ENCODE results near the gene GBF1. TPM values are rescaled to one million over a fixed set of nuclear protein-coding genes. Genes with fewer than 3 reads are reported as not detected.

GBF1 gene
- total and polyA plus RNA-seq, 10 of the 15 experiments (the other 5 are each of a cell fraction or from before 2014, with no cell fraction given), result 0.82 to 42.0 (median 21.8) TPM

GRCh38 chr10:102416695-102417094 lies 171.4 kb downstream of the GBF1 start:
- Histone ChIP-seq H3K4me3 (no peak overlapping the region), H2AFZ (ENCODE audit: control insufficient read depth, low read depth, low read length) (no peak overlapping the region), H3K4me1 (ENCODE audit: control insufficient read depth, insufficient read depth, low read length) (peaks cover 17% of the 10 kb centered on the region), H4K20me1 (ENCODE audit: control insufficient read depth, insufficient read depth) (peaks cover 5% of the 10 kb centered on the region; the same call in 1 of the 2 replicates), H3K4me2 (ENCODE audit: control insufficient read depth, insufficient read depth) (no peak overlapping the region), H3K27ac (ENCODE audit: control insufficient read depth, insufficient read depth) (no peak overlapping the region), H3K27me3 (replicated peaks in 1 of 2; ENCODE audit: control insufficient read depth in 2 of 2, insufficient read depth in 2 of 2, low read length in 1 of 2) (no peaks in the 10 kb centered on the region; a peak in 2 of 4 replicates), H3K9ac (ENCODE audit: control insufficient read depth, insufficient read depth, low read length) (no peak overlapping the region), H3K79me2 (ENCODE audit: control insufficient read depth, insufficient read depth, low read length) (no peaks in the 10 kb centered on the region; the same call in 1 of the 2 replicates), H3K36me3 (ENCODE audit: control insufficient read depth in 2 of 2, insufficient read depth in 2 of 2, low read length in 1 of 2) (no peaks in the 10 kb centered on the region), H3K9me3 (replicated peaks; ENCODE audit: control insufficient read depth, insufficient read depth, low read length) (no peaks in the 10 kb centered on the region)
- ChIA-PET CTCF (no interaction called here), SMC1A (ENCODE audit: uncharacterized antibody, unreplicated experiment) (interaction anchor here (1.0 kb wide), 1 partner anchor 17 kb away, joined by 3 read pairs; no protein-coding TSS in a partner anchor), RAD21 (ENCODE audit: unreplicated experiment) (no interaction called here), POLR2A (no interaction called here)
- ATAC-seq (no peak), DNase-seq (ENCODE audit: low read depth, low spot score) (no peak), FAIRE-seq (no peak)
- in situ Hi-C loops (cut with MboI), result no loop called here
- 37% methylated on average over 19 of the region's 20 CpGs for WGBS (ENCODE audit: insufficient coverage, insufficient replicate concordance, low lambda C conversion rate, missing lambda C conversion rate)
- TF ChIP-seq BHLHE40 (IDR thresholded peaks at IDR 0.05; ENCODE audit: borderline replicate concordance in 1 of 2, low read depth in 2 of 2, low read length in 1 of 2) (no peak), BCL3 (IDR thresholded peaks at IDR 0.05; ENCODE audit: borderline replicate concordance, insufficient read depth, low read depth, low read length, poor library complexity, severe bottlenecking) (no peak), POLR2AphosphoS2 (IDR thresholded peaks at IDR 0.05; ENCODE audit: low read depth, low read length) (no peak), PRDM15 (CRISPR knock-in tag; IDR thresholded peaks at IDR 0.05) (no peak), KLF5 (IDR thresholded peaks at IDR 0.05; ENCODE audit: partially characterized antibody) (no peak), ZBTB4 (CRISPR knock-in tag; IDR thresholded peaks at IDR 0.05) (no peak)
- intact Hi-C loops (cut with micrococcal nuclease; ENCODE audit: unreplicated experiment), result no loop called here
- BruUV-seq (replicated peaks), result no TSS peak

Data from GM12878 (cell line).